ENCODE results near the gene EHD2.

EHD2 gene

DNA sequence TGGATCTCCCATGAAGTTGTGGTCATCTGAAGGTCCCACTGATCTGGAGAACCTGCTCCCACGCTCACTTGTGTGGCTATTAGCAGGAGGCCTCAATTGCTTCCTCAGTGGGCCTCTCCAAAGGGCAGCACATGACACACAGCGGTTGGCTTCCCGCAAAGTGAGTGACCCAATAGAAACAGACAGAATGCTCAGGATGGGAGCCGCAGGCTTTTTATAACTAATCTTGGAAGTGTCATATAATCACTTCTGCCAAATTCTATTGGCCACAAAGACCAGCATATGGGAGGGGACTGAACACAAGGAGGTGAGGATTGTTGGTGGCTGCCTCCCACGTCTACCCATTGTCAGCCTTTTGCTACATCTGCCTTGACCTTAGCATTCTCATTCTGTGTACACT, 22.1 kb upstream of the EHD2 start:
- no peaks in the 10 kb centered on the region for H3K9me3 ChIP-seq (ENCODE audit: insufficient read depth, low read length)
- no peaks in the 10 kb centered on the region for H3F3A ChIP-seq (ENCODE audit: insufficient read depth)
- H3K4me3 ChIP-seq (ENCODE audit: insufficient read depth, low read length, poor library complexity, severe bottlenecking) = no peak overlapping the region
- no peak overlapping the region for H3K9ac ChIP-seq (ENCODE audit: low read length)
- H3K4me2 ChIP-seq (ENCODE audit: low read depth, low read length, poor library complexity, severe bottlenecking) = no peak overlapping the region
- no peak for TF ChIP-seq EZH2phosphoT487 (conservative IDR thresholded peaks at IDR 0.05; ENCODE audit: low read length)
- no peak for TF ChIP-seq CTCF (IDR thresholded peaks at IDR 0.05; ENCODE audit: insufficient read depth, low read length, poor library complexity, severe bottlenecking)
- no peaks in the 10 kb centered on the region for H4K20me1 ChIP-seq (ENCODE audit: low read depth, low read length)
- no peak overlapping the region for H2AFZ ChIP-seq (ENCODE audit: low read depth, low read length, severe bottlenecking)
- no peak overlapping the region for H3K27ac ChIP-seq (ENCODE audit: low read depth, low read length)
- H3K36me3 ChIP-seq (ENCODE audit: low read length) = no peaks in the 10 kb centered on the region
- no peaks in the 10 kb centered on the region for H3K27me3 ChIP-seq (ENCODE audit: low read length)
- no peaks in the 10 kb centered on the region for H3K9me2 ChIP-seq (replicated peaks; ENCODE audit: insufficient read depth, low read length)
- H3K79me2 ChIP-seq (ENCODE audit: insufficient read depth, low read length) = no peaks in the 10 kb centered on the region

DNA sequence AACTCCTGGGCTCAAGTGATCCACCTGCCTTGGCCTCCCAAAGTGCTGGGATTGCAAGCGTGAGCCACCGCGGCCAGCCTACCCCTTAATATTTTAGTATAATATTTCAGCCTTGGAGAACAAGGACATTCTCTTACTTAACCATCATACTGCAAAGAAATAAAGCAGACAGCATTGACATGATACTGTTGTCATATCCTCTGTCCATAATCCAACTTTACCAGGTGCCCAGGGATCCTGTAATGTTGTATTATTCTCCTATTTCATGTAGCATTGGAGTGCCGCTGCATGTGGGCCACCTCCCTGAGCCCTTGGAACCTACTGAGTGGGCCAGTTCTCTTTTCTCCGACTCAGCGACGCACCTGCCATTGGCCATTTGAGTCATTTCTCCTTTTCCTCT, 21.4 kb upstream of the EHD2 start:
- no peak overlapping the region for H3K4me2 ChIP-seq (ENCODE audit: low read depth, low read length, poor library complexity, severe bottlenecking)

DNA sequence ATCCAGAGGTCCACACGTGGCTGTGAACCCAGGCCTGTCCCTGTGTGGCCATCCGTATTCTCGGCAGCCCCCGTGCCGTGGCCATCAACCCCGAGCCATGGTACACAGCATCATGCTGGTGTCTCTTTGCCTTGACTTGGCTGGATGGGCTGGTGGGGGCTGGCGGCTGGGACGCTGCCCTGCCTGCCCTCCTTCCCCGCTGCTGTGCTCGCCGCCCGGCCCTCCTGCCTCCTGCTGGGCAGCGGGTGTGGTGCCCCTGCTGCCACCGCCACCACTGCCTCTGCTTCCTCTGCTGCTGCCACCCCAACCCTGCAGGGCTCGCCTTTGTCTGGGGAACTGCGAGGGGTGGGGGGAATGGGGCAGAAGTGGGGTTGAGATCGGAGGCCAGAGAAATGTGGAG, 19.7 kb upstream of the EHD2 start:
- Histone ChIP-seq H3K4me3 (ENCODE audit: insufficient read depth, low read length, poor library complexity, severe bottlenecking) (no peak overlapping the region), H3K79me2 (ENCODE audit: insufficient read depth, low read length) (no peaks in the 10 kb centered on the region), H3K4me2 (ENCODE audit: low read depth, low read length, poor library complexity, severe bottlenecking) (no peak overlapping the region), H3K27me3 (ENCODE audit: low read length) (no peaks in the 10 kb centered on the region), H2AFZ (ENCODE audit: low read depth, low read length, severe bottlenecking) (no peak overlapping the region), H3F3A (ENCODE audit: insufficient read depth) (no peaks in the 10 kb centered on the region), H4K20me1 (ENCODE audit: low read depth, low read length) (no peaks in the 10 kb centered on the region), H3K36me3 (ENCODE audit: low read length) (no peaks in the 10 kb centered on the region), H3K9me2 (replicated peaks; ENCODE audit: insufficient read depth, low read length) (no peaks in the 10 kb centered on the region), H3K9ac (ENCODE audit: low read length) (no peak overlapping the region), H3K9me3 (ENCODE audit: insufficient read depth, low read length) (no peaks in the 10 kb centered on the region), H3K27ac (ENCODE audit: low read depth, low read length) (no peak overlapping the region)
- TF ChIP-seq CTCF (IDR thresholded peaks at IDR 0.05; ENCODE audit: insufficient read depth, low read length, poor library complexity, severe bottlenecking) = no peak
- no peak for TF ChIP-seq EZH2phosphoT487 (conservative IDR thresholded peaks at IDR 0.05; ENCODE audit: low read length)

More for the DNA sequence above, 21.4 kb upstream of the EHD2 start:
- no peaks in the 10 kb centered on the region for H3K79me2 ChIP-seq (ENCODE audit: insufficient read depth, low read length)
- H3K27me3 ChIP-seq (ENCODE audit: low read length) = no peaks in the 10 kb centered on the region
- H3K36me3 ChIP-seq (ENCODE audit: low read length) = no peaks in the 10 kb centered on the region
- H3K9me2 ChIP-seq (replicated peaks; ENCODE audit: insufficient read depth, low read length) = no peaks in the 10 kb centered on the region
- no peaks in the 10 kb centered on the region for H3K9me3 ChIP-seq (ENCODE audit: insufficient read depth, low read length)
- no peaks in the 10 kb centered on the region for H3F3A ChIP-seq (ENCODE audit: insufficient read depth)
- no peak for TF ChIP-seq EZH2phosphoT487 (conservative IDR thresholded peaks at IDR 0.05; ENCODE audit: low read length)
- TF ChIP-seq CTCF (IDR thresholded peaks at IDR 0.05; ENCODE audit: insufficient read depth, low read length, poor library complexity, severe bottlenecking) = no peak
- H3K27ac ChIP-seq (ENCODE audit: low read depth, low read length) = no peak overlapping the region
- H3K9ac ChIP-seq (ENCODE audit: low read length) = no peak overlapping the region
- H4K20me1 ChIP-seq (ENCODE audit: low read depth, low read length) = no peaks in the 10 kb centered on the region
- no peak overlapping the region for H2AFZ ChIP-seq (ENCODE audit: low read depth, low read length, severe bottlenecking)
- H3K4me3 ChIP-seq (ENCODE audit: insufficient read depth, low read length, poor library complexity, severe bottlenecking) = no peak overlapping the region

Measured in SU-DHL-6 (cell line).